ENCODE measurements around the gene BBS2. TPM values are rescaled to one million over a fixed set of nuclear protein-coding genes. Genes with fewer than 3 reads are reported as not detected.

Gene BBS2
- total and polyA plus RNA-seq, 2 of the 13 experiments (the other 11 are each of a cell fraction or from before 2014, with no cell fraction given) = 59.7 to 68.3 TPM

DNA sequence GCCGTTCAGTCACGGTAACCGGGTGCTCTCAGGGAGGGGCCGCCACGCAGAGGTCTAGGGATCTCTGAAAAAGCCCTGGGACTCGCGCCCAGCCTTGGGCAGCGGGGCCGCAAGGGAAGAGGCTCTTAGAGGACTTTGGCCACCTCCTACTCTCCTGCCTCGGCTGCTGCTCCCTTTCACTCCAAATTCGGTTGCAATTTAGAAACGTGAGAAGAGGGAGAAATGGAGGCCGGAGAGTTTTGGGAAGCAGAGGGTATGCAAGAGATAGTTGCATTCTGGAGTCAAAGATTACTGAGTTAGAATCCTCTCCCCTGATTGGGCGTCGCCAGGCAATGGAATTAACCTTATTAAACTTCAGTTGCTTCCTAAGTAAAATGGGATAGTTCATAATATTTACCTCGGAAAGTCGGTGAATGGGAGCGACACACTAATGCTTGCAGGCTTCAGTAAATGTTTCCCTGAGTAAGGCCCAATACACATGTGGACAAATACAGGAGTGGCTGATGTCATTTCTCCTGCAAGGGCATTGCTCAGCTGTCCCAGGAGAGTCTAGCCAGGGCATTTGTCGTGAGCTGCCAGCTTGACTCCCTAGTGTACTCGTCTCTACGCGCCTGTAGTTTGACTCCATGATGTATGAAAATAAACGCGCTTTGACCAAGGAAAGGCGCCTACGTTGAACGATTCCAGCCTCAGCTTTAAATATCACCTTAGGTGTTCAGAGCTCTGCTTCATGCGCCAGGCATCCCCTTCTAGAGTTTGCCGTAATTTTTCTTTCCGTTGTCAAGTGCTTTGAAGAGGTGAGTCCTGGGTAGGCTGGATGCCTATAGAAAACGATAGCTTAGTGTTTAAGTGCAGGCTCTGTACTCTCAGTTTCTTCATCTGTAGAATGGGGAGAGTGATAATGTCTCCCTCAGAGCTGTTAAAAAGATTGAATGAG lies 67.8 kb downstream of the BBS2 start (continued):
- TF ChIP-seq ARNT2 (CRISPR knock-in tag; IDR thresholded peaks at IDR 0.05; ENCODE audit: low read depth) (no peak), MAFF (IDR thresholded peaks at IDR 0.05; ENCODE audit: low read depth, low read length) (no peak), ZNF552 (CRISPR knock-in tag; IDR thresholded peaks at IDR 0.05; ENCODE audit: borderline replicate concordance) (no peak), ZNF124 (CRISPR knock-in tag; IDR thresholded peaks at IDR 0.05) (0 out of 2 replicates have a peak, but pooled peaks have one; percentile 51), KDM5B (CRISPR knock-in tag; IDR thresholded peaks at IDR 0.05; ENCODE audit: borderline replicate concordance) (no peak), ZNF263 (CRISPR knock-in tag; IDR thresholded peaks at IDR 0.05) (peak; percentile 21; the same call in 1 of the 2 replicates), MTF1 (CRISPR knock-in tag; IDR thresholded peaks at IDR 0.05) (0 out of 2 replicates have a peak, but pooled peaks have one; percentile 74), SKI (IDR thresholded peaks at IDR 0.05; ENCODE audit: partially characterized antibody) (no peak), SIN3A (IDR thresholded peaks at IDR 0.05; ENCODE audit: borderline replicate concordance, low read depth, low read length) (peak; percentile 75; the same call in 1 of the 2 replicates), NR3C1 (CRISPR knock-in tag; IDR thresholded peaks at IDR 0.05) (no peak), ZNF33A (CRISPR knock-in tag; IDR thresholded peaks at IDR 0.05; ENCODE audit: borderline replicate concordance) (no peak), KDM5A (IDR thresholded peaks at IDR 0.05; ENCODE audit: borderline replicate concordance, low read length) (peak; percentile 49), ZNF501 (CRISPR knock-in tag; IDR thresholded peaks at IDR 0.05) (peak; percentile 79), PHF20 (CRISPR knock-in tag; IDR thresholded peaks at IDR 0.05) (0 out of 2 replicates have a peak, but pooled peaks have one; percentile 56), YEATS4 (CRISPR knock-in tag; IDR thresholded peaks at IDR 0.05; ENCODE audit: borderline replicate concordance) (peak; percentile 67; the same call in 1 of the 2 replicates), ZNF777 (CRISPR knock-in tag; IDR thresholded peaks at IDR 0.05) (no peak)
- TF ChIP-seq, protein P1, sequence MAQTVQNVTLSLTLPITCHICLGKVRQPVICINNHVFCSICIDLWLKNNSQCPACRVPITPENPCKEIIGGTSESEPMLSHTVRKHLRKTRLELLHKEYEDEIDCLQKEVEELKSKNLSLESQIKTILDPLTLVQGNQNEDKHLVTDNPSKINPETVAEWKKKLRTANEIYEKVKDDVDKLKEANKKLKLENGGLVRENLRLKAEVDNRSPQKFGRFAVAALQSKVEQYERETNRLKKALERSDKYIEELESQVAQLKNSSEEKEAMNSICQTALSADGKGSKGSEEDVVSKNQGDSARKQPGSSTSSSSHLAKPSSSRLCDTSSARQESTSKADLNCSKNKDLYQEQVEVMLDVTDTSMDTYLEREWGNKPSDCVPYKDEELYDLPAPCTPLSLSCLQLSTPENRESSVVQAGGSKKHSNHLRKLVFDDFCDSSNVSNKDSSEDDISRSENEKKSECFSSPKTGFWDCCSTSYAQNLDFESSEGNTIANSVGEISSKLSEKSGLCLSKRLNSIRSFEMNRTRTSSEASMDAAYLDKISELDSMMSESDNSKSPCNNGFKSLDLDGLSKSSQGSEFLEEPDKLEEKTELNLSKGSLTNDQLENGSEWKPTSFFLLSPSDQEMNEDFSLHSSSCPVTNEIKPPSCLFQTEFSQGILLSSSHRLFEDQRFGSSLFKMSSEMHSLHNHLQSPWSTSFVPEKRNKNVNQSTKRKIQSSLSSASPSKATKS (CRISPR knock-in tag; IDR thresholded peaks at IDR 0.05) = 0 out of 2 replicates have a peak, but pooled peaks have one; percentile 58
- TF ChIP-seq, protein P2, sequence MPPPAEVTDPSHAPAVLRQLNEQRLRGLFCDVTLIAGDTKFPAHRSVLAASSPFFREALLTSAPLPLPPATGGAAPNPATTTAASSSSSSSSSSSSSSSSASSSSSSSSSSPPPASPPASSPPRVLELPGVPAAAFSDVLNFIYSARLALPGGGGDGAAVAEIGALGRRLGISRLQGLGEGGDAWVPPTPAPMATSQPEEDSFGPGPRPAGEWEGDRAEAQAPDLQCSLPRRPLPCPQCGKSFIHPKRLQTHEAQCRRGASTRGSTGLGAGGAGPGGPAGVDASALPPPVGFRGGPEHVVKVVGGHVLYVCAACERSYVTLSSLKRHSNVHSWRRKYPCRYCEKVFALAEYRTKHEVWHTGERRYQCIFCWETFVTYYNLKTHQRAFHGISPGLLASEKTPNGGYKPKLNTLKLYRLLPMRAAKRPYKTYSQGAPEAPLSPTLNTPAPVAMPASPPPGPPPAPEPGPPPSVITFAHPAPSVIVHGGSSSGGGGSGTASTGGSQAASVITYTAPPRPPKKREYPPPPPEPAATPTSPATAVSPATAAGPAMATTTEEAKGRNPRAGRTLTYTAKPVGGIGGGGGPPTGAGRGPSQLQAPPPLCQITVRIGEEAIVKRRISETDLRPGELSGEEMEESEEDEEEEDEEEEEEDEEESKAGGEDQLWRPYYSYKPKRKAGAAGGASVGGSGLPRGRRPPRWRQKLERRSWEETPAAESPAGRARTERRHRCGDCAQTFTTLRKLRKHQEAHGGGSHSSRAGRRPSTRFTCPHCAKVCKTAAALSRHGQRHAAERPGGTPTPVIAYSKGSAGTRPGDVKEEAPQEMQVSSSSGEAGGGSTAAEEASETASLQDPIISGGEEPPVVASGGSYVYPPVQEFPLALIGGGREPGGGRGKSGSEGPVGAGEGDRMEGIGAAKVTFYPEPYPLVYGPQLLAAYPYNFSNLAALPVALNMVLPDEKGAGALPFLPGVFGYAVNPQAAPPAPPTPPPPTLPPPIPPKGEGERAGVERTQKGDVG (CRISPR knock-in tag; IDR thresholded peaks at IDR 0.05; ENCODE audit: borderline replicate concordance) = no peak
- TF ChIP-seq, protein P3, sequence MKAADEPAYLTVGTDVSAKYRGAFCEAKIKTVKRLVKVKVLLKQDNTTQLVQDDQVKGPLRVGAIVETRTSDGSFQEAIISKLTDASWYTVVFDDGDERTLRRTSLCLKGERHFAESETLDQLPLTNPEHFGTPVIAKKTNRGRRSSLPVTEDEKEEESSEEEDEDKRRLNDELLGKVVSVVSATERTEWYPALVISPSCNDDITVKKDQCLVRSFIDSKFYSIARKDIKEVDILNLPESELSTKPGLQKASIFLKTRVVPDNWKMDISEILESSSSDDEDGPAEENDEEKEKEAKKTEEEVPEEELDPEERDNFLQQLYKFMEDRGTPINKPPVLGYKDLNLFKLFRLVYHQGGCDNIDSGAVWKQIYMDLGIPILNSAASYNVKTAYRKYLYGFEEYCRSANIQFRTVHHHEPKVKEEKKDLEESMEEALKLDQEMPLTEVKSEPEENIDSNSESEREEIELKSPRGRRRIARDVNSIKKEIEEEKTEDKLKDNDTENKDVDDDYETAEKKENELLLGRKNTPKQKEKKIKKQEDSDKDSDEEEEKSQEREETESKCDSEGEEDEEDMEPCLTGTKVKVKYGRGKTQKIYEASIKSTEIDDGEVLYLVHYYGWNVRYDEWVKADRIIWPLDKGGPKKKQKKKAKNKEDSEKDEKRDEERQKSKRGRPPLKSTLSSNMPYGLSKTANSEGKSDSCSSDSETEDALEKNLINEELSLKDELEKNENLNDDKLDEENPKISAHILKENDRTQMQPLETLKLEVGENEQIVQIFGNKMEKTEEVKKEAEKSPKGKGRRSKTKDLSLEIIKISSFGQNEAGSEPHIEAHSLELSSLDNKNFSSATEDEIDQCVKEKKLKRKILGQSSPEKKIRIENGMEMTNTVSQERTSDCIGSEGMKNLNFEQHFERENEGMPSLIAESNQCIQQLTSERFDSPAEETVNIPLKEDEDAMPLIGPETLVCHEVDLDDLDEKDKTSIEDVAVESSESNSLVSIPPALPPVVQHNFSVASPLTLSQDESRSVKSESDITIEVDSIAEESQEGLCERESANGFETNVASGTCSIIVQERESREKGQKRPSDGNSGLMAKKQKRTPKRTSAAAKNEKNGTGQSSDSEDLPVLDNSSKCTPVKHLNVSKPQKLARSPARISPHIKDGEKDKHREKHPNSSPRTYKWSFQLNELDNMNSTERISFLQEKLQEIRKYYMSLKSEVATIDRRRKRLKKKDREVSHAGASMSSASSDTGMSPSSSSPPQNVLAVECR (CRISPR knock-in tag; IDR thresholded peaks at IDR 0.05; ENCODE audit: borderline replicate concordance) = no peak; the same call in 1 of the 2 replicates

Measured in HepG2 (cell line).